ENCODE measurements around the gene YBX2.
A peak's percentile ranks its signal among the peaks of the same experiment; 100 is the strongest.
"Not testable (repeated sequence)": the region's sequence is repeated elsewhere in the genome, so short reads cannot be mapped to it uniquely, and the experiment has no call there.

YBX2 gene

DNA sequence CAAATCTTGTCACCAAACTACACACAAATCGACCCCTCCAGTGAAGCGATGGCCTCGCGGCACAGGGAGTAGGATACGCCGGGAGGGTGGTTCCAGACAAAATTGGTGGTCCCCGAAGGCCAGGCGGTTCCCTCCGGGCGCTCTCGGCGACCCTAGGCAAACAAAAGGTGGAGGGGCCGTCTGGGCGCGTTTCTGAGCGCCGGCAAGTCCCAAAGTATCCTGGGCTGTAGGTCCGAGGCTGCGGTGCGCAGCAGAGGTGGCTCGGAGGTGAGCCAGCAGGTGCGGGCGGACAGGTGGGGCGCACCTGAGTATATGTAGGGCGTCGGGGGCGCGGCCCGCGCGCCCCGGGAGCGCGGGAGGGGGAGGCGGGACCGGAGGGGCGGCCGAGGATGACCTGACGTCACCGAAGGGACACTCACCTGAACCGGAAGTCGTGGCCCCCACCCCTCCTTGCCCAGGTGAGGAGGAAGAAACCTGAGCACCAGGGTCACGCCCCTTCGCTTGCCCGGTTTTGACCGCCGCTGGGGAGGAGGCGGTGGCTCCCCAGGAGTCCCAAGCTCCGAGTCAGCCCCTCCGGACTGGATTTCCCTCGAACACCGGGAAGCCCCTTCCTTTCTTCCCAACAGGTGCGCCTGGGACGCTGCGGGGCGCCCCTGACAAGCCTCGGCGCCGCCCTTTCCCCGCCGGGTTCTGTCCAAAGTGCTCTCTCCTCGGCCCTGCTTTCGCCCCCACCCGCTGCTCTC is 32.1 kb downstream of the YBX2 start, which contains the start of gene CLDN7:
Gene CLDN7, minus strand, starts transcription at position 287 of the 743 bp plus-strand sequence. CDS start 435 bp downstream, outside the sequence.
- DNase-seq, result peak; percentile 86

DNA sequence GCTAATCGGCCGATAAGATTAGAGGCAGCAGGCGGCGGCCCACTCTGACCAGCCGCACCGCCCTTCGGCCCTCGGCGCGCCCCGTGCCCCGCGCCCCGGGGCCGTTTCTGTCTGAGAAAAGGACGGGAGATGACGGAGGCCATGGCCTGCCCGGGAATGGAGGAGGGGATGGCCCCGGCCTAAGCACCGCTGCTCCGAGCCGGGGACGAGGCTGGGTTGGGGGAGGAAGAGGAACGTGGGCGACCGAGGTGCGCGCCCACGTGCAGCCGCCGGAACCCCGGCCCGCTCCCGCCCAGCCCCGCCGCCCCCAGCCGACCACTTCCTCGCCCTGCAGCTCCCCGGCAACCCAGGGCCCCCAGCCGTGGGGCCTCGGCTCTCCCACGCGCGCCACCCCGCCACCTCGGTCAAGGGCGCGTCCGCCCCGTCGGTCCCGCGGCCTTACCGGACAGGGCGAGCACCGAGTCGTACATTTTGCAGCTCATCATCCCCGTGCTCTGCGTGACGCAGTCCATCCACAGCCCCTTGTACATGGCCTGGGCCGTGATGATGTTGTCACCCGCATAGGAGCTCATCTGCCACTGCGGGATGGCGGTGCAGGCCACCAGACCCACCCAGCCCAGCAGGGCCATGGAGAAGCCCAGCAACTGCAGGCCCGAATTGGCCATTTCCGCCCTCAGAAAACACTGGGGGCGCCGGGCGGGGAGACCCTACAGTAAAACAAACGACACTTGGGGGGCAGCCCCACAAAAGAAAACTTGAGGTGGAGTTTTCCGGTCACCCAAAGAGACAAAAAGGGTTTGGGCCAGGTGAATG is 32.9 kb downstream of the YBX2 start:
- DNase-seq, result no peak

DNA sequence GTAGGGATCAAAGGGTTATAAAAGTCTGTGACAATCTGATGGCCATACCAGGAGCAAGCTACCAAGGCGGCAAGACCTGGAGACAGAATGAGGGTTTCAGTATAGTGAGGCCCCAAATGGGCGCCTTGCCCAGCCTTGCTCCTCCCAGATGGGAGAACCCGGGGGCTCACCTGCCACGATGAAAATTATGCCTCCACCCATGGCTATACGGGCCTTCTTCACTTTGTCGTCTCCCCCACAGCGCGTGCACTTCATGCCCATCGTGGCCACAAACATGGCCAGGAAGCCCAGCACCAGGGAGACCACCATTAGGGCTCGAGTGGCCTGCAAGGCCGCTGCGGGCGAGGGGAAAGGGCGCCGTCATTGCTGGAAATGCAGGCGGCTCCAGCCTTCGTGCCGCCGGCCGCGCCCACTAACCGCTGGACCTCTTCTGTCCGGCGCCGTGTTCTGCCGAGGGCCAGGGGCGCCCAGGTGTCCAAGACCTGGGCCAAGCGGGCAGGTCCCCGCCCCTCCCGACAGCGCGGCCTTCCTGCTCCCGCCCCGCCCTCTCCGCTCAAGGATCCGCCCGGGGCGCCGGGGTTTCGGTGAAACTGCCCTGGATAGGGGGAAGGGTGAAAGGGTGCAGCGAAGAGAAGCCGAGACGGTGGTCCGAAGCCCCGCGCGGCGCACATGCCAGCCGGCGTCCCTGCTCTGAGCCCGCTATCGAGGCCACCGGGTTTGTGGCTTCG is 33.6 kb downstream of the YBX2 start:
- peak; percentile 15 for DNase-seq

DNA sequence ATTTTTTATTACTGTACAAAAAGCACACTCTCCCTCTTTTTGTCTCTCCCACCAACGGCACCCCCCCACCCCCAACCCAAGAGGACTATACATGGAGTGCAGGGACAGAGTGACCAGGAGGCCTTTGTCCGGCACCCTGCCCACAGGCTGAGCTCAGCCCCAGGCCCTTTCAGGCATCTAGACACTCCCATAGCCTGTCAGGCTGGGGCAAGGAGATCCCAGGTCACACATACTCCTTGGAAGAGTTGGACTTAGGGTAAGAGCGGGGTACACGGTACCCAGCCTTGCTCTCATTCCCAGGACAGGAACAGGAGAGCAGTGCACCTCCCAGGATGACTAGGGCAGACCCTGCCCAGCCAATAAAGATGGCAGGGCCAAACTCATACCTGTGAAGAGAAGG is 34.3 kb downstream of the YBX2 start:
- DNase-seq, result no peak

DNA sequence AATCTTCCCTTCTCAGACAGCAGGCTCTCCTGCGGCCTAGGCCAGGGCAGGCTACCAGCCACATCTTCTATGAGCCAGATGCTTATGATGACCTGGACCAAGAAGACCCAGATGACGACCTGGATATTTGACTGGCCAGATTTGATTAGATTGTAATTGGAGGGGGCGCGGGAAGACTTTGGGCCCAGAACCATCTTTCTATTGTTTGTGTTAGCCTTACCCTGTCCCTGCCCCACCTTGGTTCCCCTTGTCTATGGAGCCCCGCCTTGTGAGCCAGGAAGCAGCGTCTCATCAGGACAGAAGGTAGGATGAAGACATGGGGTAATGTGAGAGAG is 34.9 kb downstream of the YBX2 start:
- no peak for DNase-seq

DNA sequence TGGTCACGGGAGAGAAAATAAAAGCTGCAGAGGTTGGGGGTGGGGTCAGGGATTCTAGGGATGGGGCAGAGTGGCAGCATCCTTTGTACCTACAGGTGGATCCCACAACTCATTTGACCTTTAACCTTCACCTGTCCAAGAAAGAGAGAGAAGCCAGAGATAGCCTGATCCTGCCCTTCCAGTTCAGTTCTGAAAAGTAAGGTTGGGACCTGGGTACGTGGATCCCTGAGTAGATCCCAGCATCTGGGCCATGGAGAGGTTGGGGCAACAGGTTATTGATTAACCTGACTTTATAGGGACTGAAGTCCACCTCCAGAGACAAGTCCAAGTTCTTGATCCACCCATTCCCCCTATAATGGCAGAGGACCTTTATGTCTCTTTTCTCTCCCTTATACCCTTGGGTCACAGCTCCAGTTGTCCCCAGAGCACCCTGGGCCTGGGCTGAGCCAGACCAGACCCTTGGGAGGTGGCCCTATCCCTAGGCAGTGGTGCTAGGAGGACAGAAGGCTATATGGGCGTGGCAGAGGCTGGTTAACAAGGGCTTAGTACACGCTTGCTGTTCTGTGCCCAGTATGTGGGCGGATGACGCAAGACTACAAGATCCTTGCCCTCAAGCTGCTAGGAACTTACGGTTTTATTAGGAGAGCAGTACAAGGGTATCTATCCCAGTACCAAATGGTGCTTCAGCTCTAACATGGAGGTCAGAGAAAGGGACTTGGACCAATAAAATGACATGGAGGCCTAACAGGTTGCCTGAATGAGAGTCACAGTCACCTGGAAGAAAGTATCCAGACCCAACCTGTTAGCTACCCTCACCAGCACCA is 35.5 kb downstream of the YBX2 start:
- no peak for DNase-seq

DNA sequence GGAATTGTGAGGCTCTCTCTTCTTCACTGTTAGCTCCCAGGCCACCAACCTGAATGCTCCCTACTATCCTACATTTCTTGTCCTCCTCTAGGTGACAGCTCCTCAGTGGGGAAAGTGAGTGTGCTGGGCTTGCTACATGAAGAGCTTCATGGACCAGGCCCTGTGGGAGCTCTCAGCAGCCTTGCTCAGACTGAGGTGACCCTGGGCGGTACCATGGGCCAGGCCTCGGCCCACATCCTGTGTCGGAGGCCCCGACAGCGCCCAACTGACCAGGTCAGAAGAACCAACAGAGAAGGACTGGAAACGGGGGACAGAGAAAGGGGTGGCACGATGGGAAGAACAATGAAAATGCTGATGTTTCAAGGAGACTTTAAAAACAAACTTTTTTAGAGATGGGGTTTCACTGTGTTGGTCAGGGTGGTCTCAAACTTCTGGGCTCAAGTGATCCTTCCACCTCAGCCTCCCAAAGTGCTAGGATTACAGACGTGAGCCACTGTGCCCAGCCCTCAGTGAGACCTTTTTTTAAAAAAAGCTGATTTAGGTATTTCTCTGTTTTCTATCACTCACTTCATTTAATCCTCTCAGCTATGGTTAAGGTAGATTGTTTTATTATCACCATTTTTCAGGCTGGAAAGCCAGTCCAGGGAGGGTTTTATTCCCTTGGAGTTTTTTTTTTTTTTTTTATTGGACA is 37.5 kb downstream of the YBX2 start:
- DNase-seq, result no peak

DNA sequence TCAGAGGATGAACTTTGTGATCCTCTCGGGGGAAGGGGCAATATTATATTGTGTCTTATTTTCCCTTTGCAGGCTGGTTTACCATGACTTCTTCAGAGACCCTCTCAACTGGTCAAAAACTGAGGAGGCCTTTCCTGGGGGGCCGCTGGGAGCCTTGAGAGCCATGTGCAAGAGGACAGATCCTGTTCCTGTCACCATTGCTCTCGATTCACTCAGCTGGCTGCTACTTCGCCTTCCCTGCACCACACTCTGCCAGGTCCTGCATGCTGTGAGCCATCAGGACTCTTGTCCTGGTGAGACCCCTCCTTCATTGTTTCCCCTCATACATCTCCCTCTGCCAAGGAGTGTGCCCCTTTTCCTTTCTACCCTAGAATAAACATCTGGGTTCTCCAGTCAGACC is 39.9 kb downstream of the YBX2 start:
- DNase-seq, result no peak

DNA sequence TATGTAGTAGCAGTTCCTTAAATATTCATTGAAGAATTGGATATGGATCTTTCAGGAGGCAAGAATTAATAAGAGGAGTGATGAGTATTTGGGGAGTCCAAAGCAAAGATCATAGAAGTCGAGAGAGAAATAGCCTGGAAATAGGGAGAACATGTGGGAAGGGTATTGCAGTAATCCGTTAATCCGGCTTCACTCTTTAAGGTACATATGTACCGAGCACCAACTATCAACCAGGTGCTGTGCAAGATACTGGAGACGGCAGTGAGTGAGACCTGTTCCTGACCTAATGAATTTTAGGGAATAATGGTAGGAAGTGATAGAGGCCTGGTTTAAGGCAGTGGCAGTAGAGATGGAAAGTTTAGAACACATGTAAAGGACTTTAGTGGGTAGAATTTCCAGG is 41.4 kb downstream of the YBX2 start:
- DNase-seq, result no peak

DNA sequence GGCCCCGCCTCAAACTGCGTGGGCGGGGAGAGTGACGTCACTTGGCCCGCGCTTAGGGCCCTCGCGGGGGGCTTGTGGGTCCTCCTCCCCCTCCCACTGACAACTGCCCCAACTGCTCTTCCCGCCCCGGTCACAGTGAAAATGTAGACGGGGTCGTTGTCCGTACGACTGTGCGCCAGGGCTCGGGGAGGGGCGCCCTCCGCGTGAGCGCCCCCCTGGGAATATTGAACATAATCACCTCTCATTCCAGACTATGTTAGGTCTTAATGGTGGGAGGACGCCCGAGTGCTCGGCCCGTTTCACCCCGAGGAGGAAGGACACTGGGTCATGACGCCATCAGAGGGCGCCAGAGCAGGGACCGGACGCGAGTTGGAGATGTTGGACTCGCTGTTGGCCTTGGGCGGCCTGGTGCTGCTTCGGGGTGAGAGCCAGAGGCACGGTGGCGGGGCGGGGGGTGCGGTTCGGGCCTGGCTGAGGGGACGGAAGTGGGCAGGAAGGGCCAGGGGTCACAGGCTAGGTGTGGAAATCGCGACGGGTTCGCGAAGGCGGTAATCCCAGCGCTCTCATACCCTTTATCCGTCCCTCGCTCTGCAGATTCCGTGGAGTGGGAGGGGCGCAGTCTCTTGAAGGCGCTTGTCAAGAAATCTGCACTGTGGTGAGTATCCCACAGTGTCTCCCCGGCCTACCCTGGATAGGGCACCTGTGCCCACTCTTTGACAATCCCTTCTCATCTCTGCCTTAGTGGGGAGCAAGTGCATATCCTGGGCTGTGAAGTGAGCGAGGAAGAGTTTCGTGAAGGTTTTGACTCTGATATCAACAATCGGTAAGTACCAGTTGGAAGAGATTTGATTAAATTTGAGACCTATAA is 42.0 kb downstream of the YBX2 start, which contains the start of gene ELP5:
Gene ELP5, plus strand, starts transcription at position 40 of the 868 bp plus-strand sequence. Its CDS starts 336 bp downstream, at position 376.
- DNase-seq, result peak; percentile 95

DNA sequence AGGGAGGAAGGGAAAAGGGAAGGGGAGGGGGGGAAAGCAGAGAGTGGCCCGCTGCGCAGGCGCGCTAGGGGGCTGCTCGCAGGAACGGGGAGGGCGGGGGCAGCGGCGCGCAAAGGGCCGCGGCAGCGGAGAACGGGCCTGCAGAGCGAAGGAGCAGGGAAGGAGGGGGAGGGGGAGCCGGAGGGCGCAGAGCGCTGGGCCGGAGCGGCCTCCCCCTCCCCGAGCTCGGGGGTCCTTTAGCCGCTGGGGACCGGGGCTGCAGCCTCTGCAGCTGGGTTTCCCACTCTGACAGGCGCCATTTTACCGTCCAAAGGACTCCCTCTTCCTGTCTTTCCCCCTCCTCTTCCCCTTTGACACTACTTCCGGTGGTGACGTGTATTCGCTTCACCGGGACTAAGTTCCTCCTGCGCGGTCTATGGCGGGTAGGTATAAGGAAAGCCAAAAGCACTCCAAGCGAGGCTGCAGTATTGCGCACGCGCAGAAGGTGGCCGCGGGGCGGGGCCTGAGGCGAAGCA is 42.7 kb downstream of the YBX2 start, which contains the start of gene CTDNEP1:
Gene CTDNEP1, minus strand, starts transcription at position 74 of the 515 bp plus-strand sequence. CDS start 438 bp downstream, outside the sequence.
- DNase-seq, result peak; percentile 100

DNA sequence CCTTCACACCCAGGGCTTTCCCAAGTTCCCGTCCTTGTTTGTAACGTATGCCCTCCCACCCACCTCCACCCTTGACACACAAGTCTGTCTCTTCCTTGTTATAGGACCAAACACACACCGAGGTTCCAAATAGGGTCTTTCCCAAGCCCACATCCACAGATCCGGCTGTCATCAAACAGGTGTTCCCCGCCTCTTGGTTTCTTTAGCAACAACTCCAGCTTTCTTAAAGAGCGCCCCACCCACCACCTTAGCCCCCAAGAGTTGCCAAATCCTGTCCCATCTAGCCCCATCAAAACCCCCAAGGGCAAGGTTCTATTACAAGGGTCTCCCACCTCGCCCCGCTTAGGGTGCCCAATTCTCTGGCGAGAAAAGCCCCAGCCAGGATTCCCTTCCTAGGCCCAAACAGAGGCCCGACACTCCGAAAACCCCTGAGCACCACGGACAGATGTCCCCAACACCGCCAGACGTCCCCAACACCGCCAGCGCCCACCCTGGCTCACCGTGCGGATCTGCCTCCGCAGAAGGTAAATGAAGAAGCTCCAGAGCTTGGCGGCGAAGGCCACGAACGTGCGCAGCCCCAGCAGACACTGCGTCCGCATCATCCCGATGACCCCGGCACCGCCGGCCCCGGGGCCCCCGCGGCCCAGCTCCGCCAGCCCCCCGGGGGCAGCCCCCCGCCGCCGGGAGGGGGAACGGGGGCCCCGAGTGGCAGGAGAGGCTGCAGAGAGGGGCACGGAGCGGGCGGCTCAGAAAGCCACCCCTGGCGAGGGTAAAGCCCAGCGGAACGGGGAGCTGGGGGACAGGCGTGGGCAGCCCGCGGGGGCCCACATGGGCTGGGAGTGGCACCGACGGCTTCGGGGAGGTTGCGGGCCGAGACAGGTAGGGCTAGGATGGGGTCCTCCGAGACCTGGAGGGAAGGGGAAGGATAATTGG is 43.5 kb downstream of the YBX2 start:
- no peak for DNase-seq

DNA sequence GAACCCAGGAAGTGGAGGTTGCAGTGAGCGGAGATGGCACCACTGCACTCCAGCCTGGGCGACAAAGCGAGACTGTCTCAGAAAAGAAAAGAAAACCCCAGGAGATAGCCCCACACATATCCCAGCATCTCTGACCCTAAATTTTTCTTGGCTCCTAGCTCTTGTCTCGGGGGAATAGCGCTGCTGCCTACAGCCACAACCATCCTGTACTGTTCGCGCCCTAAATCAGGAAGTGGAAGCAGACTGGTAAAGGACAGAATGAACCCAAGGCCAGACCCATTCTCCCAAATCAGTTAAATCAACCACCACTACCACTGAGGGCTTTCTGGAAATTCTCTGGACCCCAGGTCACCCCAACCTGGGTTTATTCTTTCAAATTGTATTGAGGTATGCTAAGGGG is 44.6 kb downstream of the YBX2 start:
- no peak for DNase-seq

DNA sequence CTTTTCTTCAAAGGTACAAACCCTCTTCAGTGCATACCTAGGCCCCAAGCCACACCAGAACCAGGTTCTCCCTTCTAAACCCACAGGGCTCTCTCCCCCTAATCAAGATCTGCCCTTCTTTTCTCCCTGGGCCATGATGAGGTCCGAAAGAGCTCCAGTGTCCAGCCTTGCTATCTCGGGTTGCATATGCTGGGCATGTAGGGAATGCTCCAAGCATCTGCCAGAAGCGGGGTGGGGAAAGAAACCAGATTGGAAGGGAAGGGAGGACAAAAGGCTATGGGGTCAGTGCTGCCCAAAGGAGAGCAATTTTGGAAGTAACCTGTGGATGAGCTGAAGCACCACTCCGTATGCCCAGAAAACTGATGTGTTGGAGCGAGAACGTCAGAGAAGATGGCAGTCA is 45.2 kb downstream of the YBX2 start:
- no peak for DNase-seq

DNA sequence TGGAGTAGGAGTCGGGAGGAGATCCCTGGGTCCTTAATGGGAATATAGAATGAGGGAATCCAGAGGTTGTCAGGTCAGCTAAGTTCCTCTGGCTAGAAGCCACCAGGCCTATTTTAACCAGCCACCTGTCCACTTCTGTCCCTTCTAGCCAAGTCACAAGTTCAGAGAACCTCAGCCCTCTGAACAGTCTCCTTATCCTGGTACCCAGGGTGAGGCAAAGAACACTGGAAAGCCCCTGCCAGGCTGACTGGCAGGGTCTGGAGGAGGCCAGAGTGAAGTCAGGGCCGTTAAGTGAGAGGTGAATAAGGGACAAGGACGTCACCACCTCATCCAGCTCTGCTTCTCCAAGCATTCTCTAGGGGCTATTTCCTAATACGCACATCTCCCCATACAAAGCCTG is 45.6 kb downstream of the YBX2 start:
- DNase-seq, result no peak

DNA sequence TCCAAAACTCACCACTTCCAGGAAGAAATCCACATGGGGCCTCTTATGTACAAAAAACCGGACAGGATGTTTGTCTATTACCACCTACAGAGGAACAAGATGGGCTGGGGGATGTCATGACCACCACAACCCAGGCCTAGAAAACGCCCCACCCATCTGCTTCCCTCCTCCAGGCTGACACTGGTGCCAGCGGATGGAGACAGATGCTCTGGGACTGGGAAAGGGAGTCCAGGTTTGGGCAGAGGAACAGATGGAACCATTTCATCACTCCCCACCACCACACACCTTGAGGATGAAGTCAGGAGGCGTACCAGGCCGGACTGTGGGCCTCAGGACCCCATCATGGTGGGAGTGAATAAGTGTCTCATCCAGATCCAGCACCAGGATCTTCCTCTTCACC is 47.7 kb downstream of the YBX2 start:
- DNase-seq, result no peak

DNA sequence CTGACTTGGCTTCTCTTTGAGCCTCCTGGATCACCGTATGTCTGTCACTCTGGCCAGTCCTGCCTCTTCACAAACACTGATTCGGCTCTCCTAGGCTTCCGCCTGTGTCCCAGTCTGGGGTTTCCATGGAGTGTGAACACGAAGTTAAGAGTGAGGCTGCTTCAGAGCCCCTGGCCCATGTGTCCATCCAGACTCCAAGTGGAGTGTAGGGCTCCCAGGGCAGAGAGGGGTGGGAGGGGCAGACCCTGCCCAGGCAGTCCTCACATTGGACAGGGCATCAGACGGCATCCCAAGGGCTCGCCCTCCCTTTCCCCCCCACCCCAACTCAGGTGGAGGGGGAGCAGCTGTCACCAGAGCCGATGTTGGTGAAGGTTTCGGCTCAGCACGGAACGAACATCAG is 50.6 kb downstream of the YBX2 start:
- DNase-seq, result not testable (repeated sequence)

DNA sequence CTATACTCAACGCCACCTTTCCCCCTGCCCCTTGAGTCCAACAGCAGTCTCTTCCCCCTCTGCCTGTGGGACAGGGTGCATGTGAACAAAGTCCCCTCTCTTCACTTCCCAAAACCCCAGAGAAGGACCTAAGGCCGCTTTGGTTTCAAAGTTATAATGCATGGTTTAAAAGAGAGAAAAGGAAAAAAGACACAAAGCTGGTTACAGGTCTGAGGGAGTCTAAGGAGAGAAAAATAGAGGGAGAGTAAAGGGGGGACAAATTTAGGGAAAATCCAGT is 51.0 kb downstream of the YBX2 start:
- no peak for DNase-seq

DNA sequence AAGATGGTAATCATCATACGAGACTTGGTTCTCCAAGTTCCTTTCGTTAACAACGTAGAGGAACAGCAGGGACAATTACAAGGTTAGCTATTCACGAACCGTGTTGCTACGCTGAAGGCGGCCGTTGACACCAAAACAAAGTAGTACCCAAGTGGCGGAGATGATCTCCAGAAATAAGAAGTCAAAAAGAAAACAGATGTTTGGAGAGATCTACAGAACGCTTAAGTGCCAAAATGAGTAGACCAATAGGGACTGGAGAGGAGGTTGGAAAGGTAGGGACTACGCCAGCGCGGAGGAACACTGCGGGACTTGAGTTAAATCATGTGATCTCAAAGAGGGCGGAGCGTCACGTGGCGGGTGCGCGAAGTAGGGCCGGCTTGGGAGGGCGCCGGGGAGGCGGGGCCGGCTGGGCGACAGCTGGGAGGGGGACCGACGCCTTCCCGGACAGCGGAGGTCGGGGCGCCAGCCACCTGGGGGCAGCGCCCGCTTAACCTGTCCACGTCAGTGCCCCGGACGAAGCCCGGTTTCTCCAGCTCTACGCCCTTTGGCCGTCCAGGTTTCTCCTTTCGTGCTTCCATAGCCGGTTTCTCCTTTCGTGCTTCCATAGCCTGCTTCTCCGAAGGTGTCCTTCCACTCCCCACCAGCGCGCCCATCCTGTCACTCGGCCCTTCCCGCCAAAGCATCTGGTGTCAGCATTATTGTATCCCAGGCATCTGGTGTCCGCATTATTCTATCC is 51.6 kb downstream of the YBX2 start:
- DNase-seq, result peak; percentile 97
